HepG2 (cell line): Measurements from ENCODE around the gene SIRT7. TPM values are rescaled to one million over a fixed set of nuclear protein-coding genes. Genes with fewer than 3 reads are reported as not detected.
A peak's percentile ranks its signal among the peaks of the same experiment; 100 is the strongest.

Experiments
- ARID4A ChIP-seq: sonication (generic); formaldehyde crosslinking; IDR thresholded peaks from 2 replicates; pipeline ENCODE4 v1.5.0; 2020; ENCODE audit warnings: mild to moderate bottlenecking, missing genetic modification reagents, borderline replicate concordance
- CAMTA2 ChIP-seq: sonication (generic); formaldehyde crosslinking; IDR thresholded peaks from 2 replicates; pipeline ENCODE4 v1.4.0; 2020; ENCODE audit warnings: mild to moderate bottlenecking, missing genetic modification reagents, borderline replicate concordance
- FOXP1 ChIP-seq, 2 experiments: fragments of 450-650 bp in 1 of 2; IDR thresholded peaks; 2 replicates each; pipeline ENCODE4 v1.6.1; 2017 to 2018; ENCODE audit warnings: antibody characterized with exemption in 1 of 2
- IRF9 ChIP-seq: sonication (generic); formaldehyde crosslinking; IDR thresholded peaks from 2 replicates; pipeline ENCODE4 v1.8.0; 2022; ENCODE audit warnings: missing genetic modification reagents, mild to moderate bottlenecking, borderline replicate concordance
- JARID2 ChIP-seq: sonication (generic); formaldehyde crosslinking; IDR thresholded peaks from 2 replicates; pipeline ENCODE4 v1.8.1; 2023; ENCODE audit warnings: missing genetic modification reagents, inconsistent platforms; ENCODE audit not compliant: insufficient replicate concordance
- MXI1 ChIP-seq: IDR thresholded peaks from 3 replicates; pipeline ENCODE4 v1.6.1; 2012; ENCODE audit warnings: low read depth, low read length, inconsistent platforms, borderline replicate concordance
- PHF8 ChIP-seq: sonication (generic); formaldehyde crosslinking; IDR thresholded peaks from 2 replicates; pipeline ENCODE4 v1.5.0; 2020; ENCODE audit warnings: missing genetic modification reagents
- ZMAT3 ChIP-seq: sonication (generic); formaldehyde crosslinking; conservative IDR thresholded peaks from 2 replicates; pipeline ENCODE4 v1.7.0; 2021; ENCODE audit warnings: missing genetic modification reagents
- ZNF317 ChIP-seq: sonication (generic); formaldehyde crosslinking; IDR thresholded peaks from 2 replicates; pipeline ENCODE4 v1.5.0; 2020; ENCODE audit warnings: mild to moderate bottlenecking, missing genetic modification reagents
- ZNF343 ChIP-seq: sonication (generic); formaldehyde crosslinking; IDR thresholded peaks from 2 replicates; pipeline ENCODE4 v1.4.0; 2020; ENCODE audit warnings: mild to moderate bottlenecking, missing genetic modification reagents
- ZNF703 ChIP-seq: sonication (generic); formaldehyde crosslinking; IDR thresholded peaks from 2 replicates; pipeline ENCODE4 v1.5.1; 2020; ENCODE audit warnings: missing genetic modification reagents, mild to moderate bottlenecking, moderate library complexity, borderline replicate concordance
- ZNF768 ChIP-seq: sonication (generic); formaldehyde crosslinking; IDR thresholded peaks from 2 replicates; pipeline ENCODE4 v1.4.0; 2020; ENCODE audit warnings: missing genetic modification reagents
- ZNF777 ChIP-seq: sonication (generic); formaldehyde crosslinking; IDR thresholded peaks from 2 replicates; pipeline ENCODE4 v1.4.0; 2020; ENCODE audit warnings: missing genetic modification reagents
- ZSCAN20 ChIP-seq: sonication (generic); formaldehyde crosslinking; IDR thresholded peaks from 2 replicates; pipeline ENCODE4 v1.4.0; 2020; ENCODE audit warnings: missing genetic modification reagents, mild to moderate bottlenecking, borderline replicate concordance
- ZSCAN21 ChIP-seq: sonication (generic); formaldehyde crosslinking; IDR thresholded peaks from 2 replicates; pipeline ENCODE4 v1.8.0; 2022; ENCODE audit warnings: mild to moderate bottlenecking, missing genetic modification reagents, moderate library complexity, borderline replicate concordance
- ZXDC ChIP-seq: sonication (generic); formaldehyde crosslinking; IDR thresholded peaks from 2 replicates; pipeline ENCODE4 v1.5.0; 2020; ENCODE audit warnings: mild to moderate bottlenecking, missing genetic modification reagents
- polyA plus RNA-seq, 8 experiments: library from polyadenylated mRNA; depleted of rRNA in 3 of 8; stranded (reverse) in 7 of 8; unstranded in 1 of 8; fragments of >200 nt; fragmentation: Illumina TruSeq in 4 of 8; extraction: Trizol in 4 of 8; gene quantifications; 2 replicates each; pipeline versions ENCODE4 v1.2.1 to v1.2.3, GENCODE V29; 2011 to 2016; ENCODE audit warnings: low read depth in 4 of 8, missing spikeins in 1 of 8, mixed read lengths in 1 of 8; ENCODE audit not compliant: insufficient read depth in 1 of 8
- total RNA-seq, 5 experiments: library from RNA; depleted of rRNA; stranded (reverse); fragments of >200 nt; fragmentation: Illumina TruSeq; extraction: Trizol; gene quantifications; 2 replicates each; pipeline ENCODE4 v1.2.3, GENCODE V29; 2016; ENCODE audit warnings: low read depth in 1 of 5

SIRT7 gene
- total and polyA plus RNA-seq, 2 of the 13 experiments (the other 11 are each of a cell fraction or from before 2014, with no cell fraction given): 8.3 to 24.8 TPM

GRCh38 chr17:81910840-81911276 is 7.1 kb downstream of the SIRT7 start (continued):
- TF ChIP-seq ARID4A (CRISPR knock-in tag): peak; percentile 12
- peak; percentile 42 for TF ChIP-seq ZNF768 (CRISPR knock-in tag)
- peak; percentile 23; the same call in 1 of the 2 replicates for TF ChIP-seq ZNF777
- peak; percentile 78; the same call in 1 of the 2 replicates for TF ChIP-seq ZSCAN21 (CRISPR knock-in tag)
- peak; percentile 50; the same call in 1 of the 2 replicates for TF ChIP-seq ZNF343 (CRISPR knock-in tag)
- peak; percentile 41; the same call in 1 of the 2 replicates for TF ChIP-seq ZNF317 (CRISPR knock-in tag)
- 0 out of 2 replicates have a peak, but pooled peaks have one; percentile 14 for TF ChIP-seq PHF8 (CRISPR knock-in tag)
- TF ChIP-seq MXI1: no peak; the same call in 2 of the 3 replicates
- TF ChIP-seq IRF9 (CRISPR knock-in tag): no peak
- no peak for TF ChIP-seq FOXP1 (IDR thresholded peaks at IDR 0.05)
- no peak for TF ChIP-seq FOXP1 (CRISPR knock-in tag; IDR thresholded peaks at IDR 0.05)
- TF ChIP-seq ZXDC (CRISPR knock-in tag): 0 out of 2 replicates have a peak, but pooled peaks have one; percentile 17
- peak; percentile 13; the same call in 1 of the 2 replicates for TF ChIP-seq ZSCAN20 (CRISPR knock-in tag)
- no peak for TF ChIP-seq JARID2 (CRISPR knock-in tag)
- no peak for TF ChIP-seq ZNF703
- 0 out of 2 replicates have a peak, but pooled peaks have one; percentile 13 for TF ChIP-seq ZMAT3 (CRISPR knock-in tag)
- TF ChIP-seq CAMTA2 (CRISPR knock-in tag): no peak
